BE2C (cell line): ENCODE measurements around the gene ELF2.

Source experiments
- DNase-seq: peaks from one replicate; pipeline ENCODE4 v3.0.0-alpha.2; 2020
- H3K27me3 ChIP-seq: fragments of 250-450 bp; sonication (Bioruptor Pico); 2 replicates; pipeline ENCODE4 v1.5.1; 2020; ENCODE audit warnings: mild to moderate bottlenecking
- H3K36me3 ChIP-seq: fragments of 250-450 bp; sonication (Bioruptor Pico); 2 replicates; pipeline ENCODE4 v1.5.1; 2020; ENCODE audit warnings: mild to moderate bottlenecking
- H3K4me1 ChIP-seq: fragments of 250-450 bp; sonication (Bioruptor Pico); 2 replicates; pipeline ENCODE4 v1.5.1; 2020
- H3K4me3 ChIP-seq: 2 replicates; pipeline ENCODE4 v1.5.1; 2011; ENCODE audit warnings: low read depth, low read length
- H3K9me3 ChIP-seq: fragments of 250-450 bp; sonication (Bioruptor Pico); 2 replicates; pipeline ENCODE4 v1.5.1; 2020
- TF ChIP-seq, protein P1 (sequence below): IDR thresholded peaks from 2 replicates; pipeline ENCODE4 v1.5.1; 2012; ENCODE audit warnings: mild to moderate bottlenecking, low read depth, low read length

Gene ELF2

DNA sequence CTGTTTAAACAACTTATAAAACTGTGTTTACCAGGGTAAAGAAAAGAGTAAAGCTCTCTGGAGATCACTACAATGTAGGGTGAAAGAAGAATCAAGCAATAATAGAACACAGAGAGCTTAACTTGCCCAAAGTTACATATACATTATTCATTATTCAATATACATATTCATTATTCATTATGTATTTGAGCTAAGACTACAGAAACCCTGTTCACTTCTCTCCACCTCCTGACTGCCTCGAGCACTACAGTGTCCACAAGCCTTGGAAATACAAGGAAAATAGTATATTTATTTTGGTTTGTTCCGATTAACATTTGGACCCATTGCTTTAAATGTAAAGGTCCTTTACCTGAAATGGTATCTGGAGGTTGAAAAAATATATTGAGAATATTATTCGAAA lies 35.9 kb upstream of the ELF2 start:
- Histone ChIP-seq H3K4me3 (no peak overlapping the region), H3K4me1 (no peaks in the 10 kb centered on the region)

DNA sequence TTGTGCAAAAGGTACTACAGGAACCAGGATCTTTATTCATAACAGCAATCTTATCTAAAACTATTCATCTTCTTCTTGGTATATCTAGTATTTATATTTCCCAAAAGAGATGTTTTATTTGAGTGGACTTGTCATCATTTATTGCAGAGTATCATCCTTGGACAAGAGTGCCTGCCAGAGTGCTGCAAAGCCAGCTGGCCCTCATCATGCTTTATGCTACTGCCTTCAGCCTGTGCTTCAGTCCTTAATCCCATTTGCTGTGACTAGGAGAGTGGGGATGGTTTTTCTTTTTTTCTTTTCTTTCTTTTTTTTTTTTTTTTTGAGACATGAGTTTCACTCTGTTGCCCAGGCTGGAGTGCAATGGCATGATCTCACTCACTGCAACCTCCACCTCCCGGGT lies 33.5 kb upstream of the ELF2 start:
- H3K4me1 ChIP-seq: no peaks in the 10 kb centered on the region
- H3K9me3 ChIP-seq: no peaks in the 10 kb centered on the region
- TF ChIP-seq, protein P1, sequence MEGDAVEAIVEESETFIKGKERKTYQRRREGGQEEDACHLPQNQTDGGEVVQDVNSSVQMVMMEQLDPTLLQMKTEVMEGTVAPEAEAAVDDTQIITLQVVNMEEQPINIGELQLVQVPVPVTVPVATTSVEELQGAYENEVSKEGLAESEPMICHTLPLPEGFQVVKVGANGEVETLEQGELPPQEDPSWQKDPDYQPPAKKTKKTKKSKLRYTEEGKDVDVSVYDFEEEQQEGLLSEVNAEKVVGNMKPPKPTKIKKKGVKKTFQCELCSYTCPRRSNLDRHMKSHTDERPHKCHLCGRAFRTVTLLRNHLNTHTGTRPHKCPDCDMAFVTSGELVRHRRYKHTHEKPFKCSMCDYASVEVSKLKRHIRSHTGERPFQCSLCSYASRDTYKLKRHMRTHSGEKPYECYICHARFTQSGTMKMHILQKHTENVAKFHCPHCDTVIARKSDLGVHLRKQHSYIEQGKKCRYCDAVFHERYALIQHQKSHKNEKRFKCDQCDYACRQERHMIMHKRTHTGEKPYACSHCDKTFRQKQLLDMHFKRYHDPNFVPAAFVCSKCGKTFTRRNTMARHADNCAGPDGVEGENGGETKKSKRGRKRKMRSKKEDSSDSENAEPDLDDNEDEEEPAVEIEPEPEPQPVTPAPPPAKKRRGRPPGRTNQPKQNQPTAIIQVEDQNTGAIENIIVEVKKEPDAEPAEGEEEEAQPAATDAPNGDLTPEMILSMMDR: no peak

More for the DNA sequence above, 35.9 kb upstream of the ELF2 start:
- no peaks in the 10 kb centered on the region for H3K9me3 ChIP-seq
- no peaks in the 10 kb centered on the region for H3K36me3 ChIP-seq
- DNase-seq: no peak
- TF ChIP-seq, protein P1: no peak
- no peaks in the 10 kb centered on the region for H3K27me3 ChIP-seq

DNA sequence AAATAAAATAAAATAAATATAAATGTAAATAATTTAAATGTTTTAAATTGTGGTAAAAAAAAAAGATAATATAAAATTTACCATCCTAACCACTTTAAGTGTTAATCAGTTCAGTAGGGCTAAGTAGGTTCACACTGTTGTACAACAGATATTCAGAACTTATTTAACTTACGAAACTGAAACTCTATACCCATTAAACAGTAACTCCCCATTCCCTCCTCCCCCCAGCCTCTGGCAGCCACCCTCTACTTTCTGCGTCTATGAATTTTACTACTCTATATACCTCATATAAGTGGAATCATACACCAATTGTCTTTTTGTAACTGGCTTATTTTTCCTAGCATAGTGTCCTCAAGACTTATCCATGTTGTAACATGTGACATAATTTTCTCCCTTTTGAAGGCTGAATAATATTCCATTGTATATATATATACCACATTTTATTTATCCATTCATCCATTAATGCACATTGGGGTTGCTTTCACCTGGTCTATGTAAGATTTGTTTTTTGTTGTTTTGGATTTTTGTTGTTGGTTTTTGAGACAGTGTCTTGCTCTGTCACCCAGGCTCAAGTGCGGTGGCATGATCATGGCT lies 32.5 kb upstream of the ELF2 start:
- Histone ChIP-seq H3K4me3 (no peak overlapping the region), H3K27me3 (no peaks in the 10 kb centered on the region), H3K36me3 (no peaks in the 10 kb centered on the region), H3K4me1 (no peaks in the 10 kb centered on the region), H3K9me3 (no peaks in the 10 kb centered on the region)
- no peak for DNase-seq
- TF ChIP-seq, protein P1: no peak

More for the DNA sequence above, 33.5 kb upstream of the ELF2 start:
- Histone ChIP-seq H3K36me3 (no peaks in the 10 kb centered on the region), H3K4me3 (no peak overlapping the region), H3K27me3 (no peaks in the 10 kb centered on the region)
- DNase-seq: no peak

DNA sequence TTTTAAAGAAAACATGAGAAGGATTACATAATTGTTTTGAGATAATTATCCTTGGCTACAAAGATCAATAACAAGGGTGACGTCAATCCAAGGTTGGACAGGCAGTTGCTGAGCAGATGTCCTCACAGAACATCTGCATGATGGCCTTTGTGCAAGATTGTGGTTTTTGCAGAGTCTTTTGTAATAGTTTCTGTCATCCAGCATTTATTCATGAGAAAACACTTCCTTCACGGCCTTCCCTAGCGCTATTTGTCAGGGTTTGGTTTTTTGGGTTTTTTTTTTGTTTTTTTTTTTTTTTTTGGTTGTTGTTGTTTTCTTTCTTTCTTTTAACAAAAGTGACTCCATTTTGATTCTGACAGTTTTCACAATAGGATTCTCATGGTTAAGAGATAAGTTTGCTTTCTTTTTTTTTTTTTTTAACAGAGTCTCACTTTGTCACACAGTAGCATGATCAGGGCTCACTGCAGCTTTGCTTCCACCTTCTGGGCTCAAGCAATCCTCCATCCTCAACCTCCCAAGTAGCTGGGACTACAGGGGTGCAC lies 31.5 kb upstream of the ELF2 start:
- H3K27me3 ChIP-seq: no peaks in the 10 kb centered on the region
- no peaks in the 10 kb centered on the region for H3K4me1 ChIP-seq
- no peaks in the 10 kb centered on the region for H3K36me3 ChIP-seq
- DNase-seq: no peak
- TF ChIP-seq, protein P1: no peak
- H3K9me3 ChIP-seq: no peaks in the 10 kb centered on the region
- no peak overlapping the region for H3K4me3 ChIP-seq

DNA sequence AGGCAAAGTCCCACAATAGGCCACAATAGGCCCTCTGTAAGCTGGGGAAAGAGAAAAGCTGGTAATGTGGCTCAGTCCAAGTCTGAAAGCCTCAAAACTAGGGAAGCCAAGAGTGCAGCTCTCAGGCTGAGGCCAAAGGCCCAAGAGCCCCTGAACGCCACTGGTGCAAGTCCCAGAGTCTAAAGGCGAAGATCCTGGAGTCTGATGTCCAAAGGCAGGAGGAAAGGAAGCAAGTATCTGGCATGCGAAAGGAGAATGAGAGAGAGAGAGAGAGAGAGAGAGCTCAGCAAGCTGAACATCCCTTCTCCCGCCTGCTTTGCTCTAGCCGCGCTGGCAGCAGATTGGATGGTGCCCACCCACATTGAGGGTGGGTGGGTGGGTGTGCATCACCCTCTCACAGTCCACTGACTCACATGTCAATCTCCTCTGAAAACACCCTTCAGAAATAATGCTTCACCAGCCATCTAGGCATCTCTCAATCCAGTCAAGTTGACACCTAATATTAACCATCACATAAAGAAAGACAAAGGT lies 30.9 kb upstream of the ELF2 start:
- Histone ChIP-seq H3K36me3 (no peaks in the 10 kb centered on the region), H3K4me1 (no peaks in the 10 kb centered on the region), H3K9me3 (no peaks in the 10 kb centered on the region), H3K4me3 (no peak overlapping the region), H3K27me3 (no peaks in the 10 kb centered on the region)
- no peak for DNase-seq
- TF ChIP-seq, protein P1: no peak

DNA sequence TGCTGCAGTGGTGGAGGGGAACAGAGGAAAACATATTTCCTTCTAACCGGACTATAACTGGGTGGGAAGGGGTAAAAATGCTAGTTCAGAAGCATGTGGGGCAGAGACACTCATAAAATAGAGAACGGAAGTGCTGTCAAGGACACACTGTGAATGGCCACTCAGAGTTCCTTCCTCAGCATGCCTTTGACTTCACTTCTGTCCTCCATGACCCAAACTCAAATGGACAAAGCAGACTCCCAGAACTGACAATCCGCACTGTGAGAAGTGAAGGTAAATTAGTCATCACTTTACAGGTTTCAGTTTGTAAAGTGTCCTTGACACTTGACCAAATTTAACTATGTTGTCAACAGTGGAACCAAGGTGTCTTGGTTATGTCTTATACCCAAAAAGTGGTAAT lies 30.2 kb upstream of the ELF2 start:
- TF ChIP-seq, protein P1: no peak
- H3K9me3 ChIP-seq: no peaks in the 10 kb centered on the region

More for the DNA sequence above, 30.2 kb upstream of the ELF2 start:
- Histone ChIP-seq H3K27me3 (no peaks in the 10 kb centered on the region), H3K4me3 (no peak overlapping the region), H3K4me1 (no peaks in the 10 kb centered on the region), H3K36me3 (no peaks in the 10 kb centered on the region)
- DNase-seq: no peak
